ENCODE results near the gene AGRN.

DNA sequence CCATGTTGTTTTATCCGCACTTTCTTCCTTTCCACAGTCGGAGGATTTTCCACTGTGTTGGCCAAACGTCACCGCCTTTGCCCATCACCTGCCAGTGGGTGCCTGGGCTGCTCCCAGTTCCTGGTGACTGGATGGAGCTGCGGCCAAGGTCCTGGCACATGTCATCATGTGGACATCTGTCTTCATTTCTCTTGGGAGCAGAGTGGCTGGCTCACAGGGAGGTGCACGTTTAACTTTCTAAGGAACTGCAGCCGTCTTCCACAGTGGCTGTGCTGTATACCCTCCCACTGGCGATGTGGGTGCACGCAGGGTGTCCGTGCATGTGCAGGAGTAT, 73.7 kb downstream of the AGRN start:
- TF ChIP-seq, protein P1, sequence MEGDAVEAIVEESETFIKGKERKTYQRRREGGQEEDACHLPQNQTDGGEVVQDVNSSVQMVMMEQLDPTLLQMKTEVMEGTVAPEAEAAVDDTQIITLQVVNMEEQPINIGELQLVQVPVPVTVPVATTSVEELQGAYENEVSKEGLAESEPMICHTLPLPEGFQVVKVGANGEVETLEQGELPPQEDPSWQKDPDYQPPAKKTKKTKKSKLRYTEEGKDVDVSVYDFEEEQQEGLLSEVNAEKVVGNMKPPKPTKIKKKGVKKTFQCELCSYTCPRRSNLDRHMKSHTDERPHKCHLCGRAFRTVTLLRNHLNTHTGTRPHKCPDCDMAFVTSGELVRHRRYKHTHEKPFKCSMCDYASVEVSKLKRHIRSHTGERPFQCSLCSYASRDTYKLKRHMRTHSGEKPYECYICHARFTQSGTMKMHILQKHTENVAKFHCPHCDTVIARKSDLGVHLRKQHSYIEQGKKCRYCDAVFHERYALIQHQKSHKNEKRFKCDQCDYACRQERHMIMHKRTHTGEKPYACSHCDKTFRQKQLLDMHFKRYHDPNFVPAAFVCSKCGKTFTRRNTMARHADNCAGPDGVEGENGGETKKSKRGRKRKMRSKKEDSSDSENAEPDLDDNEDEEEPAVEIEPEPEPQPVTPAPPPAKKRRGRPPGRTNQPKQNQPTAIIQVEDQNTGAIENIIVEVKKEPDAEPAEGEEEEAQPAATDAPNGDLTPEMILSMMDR (conservative IDR thresholded peaks at IDR 0.05) = no peak
- TF ChIP-seq ZFX (IDR thresholded peaks at IDR 0.05) = no peak
